Activated CD8-positive, alpha-beta memory T cell treated with anti-CD3 and anti-CD28 coated beads, Interleukin-2, amount 10 ng/mL, durations not matched to agents 7 days and 5 days (primary cell): ENCODE measurements around the gene ZBTB18. TPM values are rescaled to one million over a fixed set of nuclear protein-coding genes. Genes with fewer than 3 reads are reported as not detected.
"Not testable (repeated sequence)": the region's sequence is repeated elsewhere in the genome, so short reads cannot be mapped to it uniquely, and the experiment has no call there.

ENCODE experiments used
- ATAC-seq: fragments of 150-1000 bp; cut with Tn5 transposase; one replicate; pipeline ENCODE4 v1.10.0; 2021; ENCODE audit warnings: moderate library complexity
- CTCF ChIA-PET: fragments of 350-600 bp; sonication (Branson Sonifier 250); formaldehyde crosslinking; loops from one replicate; lab custom pipeline; 2021; ENCODE audit warnings: antibody characterized with exemption; lab: Charles Lee
- DNase-seq: peaks from one replicate; pipeline ENCODE4 v3.0.0-alpha.2; 2020
- H3K27ac Mint-ChIP-seq: one replicate; pipeline ENCODE4 v1.8.0; 2021; ENCODE audit warnings: mild to moderate bottlenecking, mixed read lengths
- H3K27me3 Mint-ChIP-seq: one replicate; pipeline ENCODE4 v1.8.0; 2021; ENCODE audit warnings: mixed read lengths
- H3K36me3 Mint-ChIP-seq: one replicate; pipeline ENCODE4 v1.8.0; 2021; ENCODE audit warnings: mild to moderate bottlenecking, mixed read lengths
- H3K4me1 Mint-ChIP-seq: one replicate; pipeline ENCODE4 v1.8.0; 2021; ENCODE audit warnings: mixed read lengths
- H3K4me3 Mint-ChIP-seq: one replicate; pipeline ENCODE4 v1.8.0; 2021; ENCODE audit warnings: mild to moderate bottlenecking, moderate library complexity, mixed read lengths
- H3K9me3 Mint-ChIP-seq: one replicate; pipeline ENCODE4 v1.8.0; 2022; ENCODE audit warnings: low read depth, mixed read lengths
- total RNA-seq, 2 experiments: library from RNA; stranded (reverse); gene quantifications; one replicate each; pipeline ENCODE4 v1.2.3, GENCODE V29; 2021

Gene ZBTB18
- 1 to 10 TPM; 6.3 TPM for total RNA-seq

DNA sequence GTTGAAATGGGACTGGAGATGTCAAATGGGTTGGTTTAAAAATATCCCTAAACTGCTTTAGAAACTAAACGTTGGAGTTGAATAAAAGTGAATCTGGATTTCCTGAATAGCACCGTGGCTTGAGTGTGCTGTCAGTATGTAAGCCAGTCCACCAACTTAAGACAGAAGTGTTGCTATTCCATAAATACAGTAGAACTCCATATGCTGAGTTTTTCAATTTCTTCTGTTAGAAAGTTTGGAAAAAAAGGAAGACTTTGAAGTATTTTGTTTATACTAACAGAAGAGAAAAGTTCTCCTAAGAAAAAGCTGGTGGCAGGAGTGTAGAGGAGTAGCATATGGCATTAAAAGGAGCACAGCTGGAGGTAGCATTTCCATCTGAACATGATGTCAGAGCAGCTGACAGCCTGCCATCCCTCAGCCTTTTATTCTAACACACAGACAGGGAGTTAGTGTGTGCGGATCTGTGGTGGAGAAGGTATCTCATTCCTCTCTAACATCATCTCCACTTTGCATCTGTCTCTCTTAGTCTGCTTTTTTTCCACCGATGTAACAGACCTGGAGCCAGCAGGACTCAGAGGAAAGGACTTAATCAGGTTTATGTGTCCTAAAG lies at the start of gene ZBTB18:
Gene ZBTB18, plus strand, starts transcription at position 449 of the 610 bp plus-strand sequence. Its CDS starts 149 bp downstream, at position 598.
- peak within 1 kb of the TSS; percentile 87 for H3K4me3 Mint-ChIP-seq
- H3K36me3 Mint-ChIP-seq: peaks cover 3% of the 10 kb centered on the region
- ATAC-seq (no peak), DNase-seq (no peak)
- H3K4me1 Mint-ChIP-seq: peaks cover 26% of the 10 kb centered on the region
- CTCF ChIA-PET: no interaction called here
- no peak within 1 kb of the TSS for H3K27ac Mint-ChIP-seq
- no peaks in the 10 kb centered on the region for H3K9me3 Mint-ChIP-seq
- peaks cover 29% of the 10 kb centered on the region for H3K27me3 Mint-ChIP-seq

GRCh38 chr1:244002721-244003120 lies 48.4 kb upstream of the ZBTB18 start:
- no peaks in the 10 kb centered on the region for H3K9me3 Mint-ChIP-seq
- no peaks in the 10 kb centered on the region for H3K27me3 Mint-ChIP-seq
- peaks cover 9% of the 10 kb centered on the region for H3K4me1 Mint-ChIP-seq
- CTCF ChIA-PET: no interaction called here
- no peak for ATAC-seq
- no peak overlapping the region for H3K4me3 Mint-ChIP-seq
- no peak overlapping the region for H3K27ac Mint-ChIP-seq
- H3K36me3 Mint-ChIP-seq: no peaks in the 10 kb centered on the region
- no peak for DNase-seq

GRCh38 chr1:244005455-244005854 lies 45.6 kb upstream of the ZBTB18 start:
- no peaks in the 10 kb centered on the region for H3K36me3 Mint-ChIP-seq
- ATAC-seq: no peak
- H3K27ac Mint-ChIP-seq: no peak overlapping the region
- DNase-seq: no peak
- CTCF ChIA-PET: no interaction called here
- peaks cover 9% of the 10 kb centered on the region for H3K4me1 Mint-ChIP-seq
- H3K4me3 Mint-ChIP-seq: no peak overlapping the region
- H3K9me3 Mint-ChIP-seq: no peaks in the 10 kb centered on the region
- peaks cover 2% of the 10 kb centered on the region for H3K27me3 Mint-ChIP-seq

DNA sequence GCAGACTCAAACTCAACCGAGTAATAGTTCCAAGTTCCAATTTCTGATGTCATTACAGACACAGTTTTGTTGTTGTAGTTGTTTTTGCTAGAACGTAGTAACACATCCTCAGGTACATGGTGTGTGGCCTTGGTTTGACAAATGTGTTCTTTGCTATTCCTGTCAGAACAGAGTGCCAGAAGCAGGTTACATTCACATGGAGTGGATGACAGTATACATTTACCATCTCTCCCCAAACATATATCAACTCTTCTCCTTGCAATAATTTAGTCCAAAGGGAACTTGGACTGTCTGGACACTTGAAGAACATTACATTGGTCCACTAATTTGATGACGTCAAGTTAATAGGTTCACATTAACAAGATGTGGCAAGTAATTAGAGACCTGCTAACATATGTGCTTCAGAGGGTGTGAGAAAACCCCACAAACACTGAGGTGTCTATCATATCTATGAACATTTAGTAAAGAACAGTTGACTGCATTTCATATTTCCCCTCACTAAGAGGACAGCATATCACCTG lies 44.6 kb upstream of the ZBTB18 start:
- no peak overlapping the region for H3K4me3 Mint-ChIP-seq
- H3K27ac Mint-ChIP-seq: no peak overlapping the region
- no peaks in the 10 kb centered on the region for H3K36me3 Mint-ChIP-seq
- H3K9me3 Mint-ChIP-seq: no peaks in the 10 kb centered on the region
- no peak for ATAC-seq
- peaks cover 5% of the 10 kb centered on the region for H3K27me3 Mint-ChIP-seq
- CTCF ChIA-PET: no interaction called here
- peaks cover 9% of the 10 kb centered on the region for H3K4me1 Mint-ChIP-seq
- no peak for DNase-seq

- H3K9me3 Mint-ChIP-seq: no peaks in the 10 kb centered on the region
- no peak for ATAC-seq
- CTCF ChIA-PET: no interaction called here
- peaks cover 5% of the 10 kb centered on the region for H3K27me3 Mint-ChIP-seq
- H3K27ac Mint-ChIP-seq: no peak overlapping the region
- no peak for DNase-seq
- H3K4me1 Mint-ChIP-seq: peaks cover 9% of the 10 kb centered on the region
- H3K4me3 Mint-ChIP-seq: no peak overlapping the region
- H3K36me3 Mint-ChIP-seq: no peaks in the 10 kb centered on the region
These were observed 44.1 kb upstream of the ZBTB18 start for GRCh38 chr1:244006961-244007360.

GRCh38 chr1:244010191-244010590 lies 40.9 kb upstream of the ZBTB18 start:
- Mint-ChIP-seq H3K36me3 (no peaks in the 10 kb centered on the region), H3K4me1 (no peaks in the 10 kb centered on the region), H3K9me3 (no peaks in the 10 kb centered on the region), H3K27ac (no peak overlapping the region), H3K27me3 (peaks cover 5% of the 10 kb centered on the region), H3K4me3 (no peak overlapping the region)
- ATAC-seq (no peak), DNase-seq (no peak)
- CTCF ChIA-PET: no interaction called here

DNA sequence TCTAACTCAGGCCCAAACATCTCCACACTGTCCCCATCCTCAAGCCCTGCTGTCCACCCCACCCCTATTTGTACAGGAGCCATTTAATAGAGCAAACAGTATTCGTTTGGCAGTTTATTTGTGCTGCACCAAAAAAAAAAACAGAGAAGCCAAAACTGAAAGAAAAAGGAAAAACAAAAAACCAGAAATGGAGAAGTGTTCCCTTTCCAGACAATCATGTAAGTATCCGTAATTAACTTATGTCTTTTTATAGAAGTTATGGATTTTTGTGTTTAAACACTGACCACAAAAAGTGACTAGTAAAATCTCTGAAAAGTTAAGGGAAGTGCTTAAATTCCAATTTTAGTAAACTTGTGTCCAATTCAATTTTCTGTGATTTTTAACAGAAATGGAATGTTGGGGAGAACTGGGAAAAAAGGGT lies 40.4 kb upstream of the ZBTB18 start:
- CTCF ChIA-PET: no interaction called here
- no peaks in the 10 kb centered on the region for H3K4me1 Mint-ChIP-seq
- no peak overlapping the region for H3K4me3 Mint-ChIP-seq
- no peaks in the 10 kb centered on the region for H3K36me3 Mint-ChIP-seq
- DNase-seq (no peak), ATAC-seq (no peak)
- H3K27me3 Mint-ChIP-seq: peaks cover 5% of the 10 kb centered on the region
- H3K9me3 Mint-ChIP-seq: no peaks in the 10 kb centered on the region
- H3K27ac Mint-ChIP-seq: no peak overlapping the region

GRCh38 chr1:244011271-244011670 lies 39.8 kb upstream of the ZBTB18 start:
- CTCF ChIA-PET: no interaction called here
- H3K36me3 Mint-ChIP-seq: no peaks in the 10 kb centered on the region
- no peak overlapping the region for H3K27ac Mint-ChIP-seq

GRCh38 chr1:244011786-244012185 lies 39.3 kb upstream of the ZBTB18 start:
- peaks cover 5% of the 10 kb centered on the region for H3K27me3 Mint-ChIP-seq
- H3K27ac Mint-ChIP-seq: no peak overlapping the region
- H3K36me3 Mint-ChIP-seq: no peaks in the 10 kb centered on the region
- DNase-seq (no peak), ATAC-seq (no peak)
- H3K9me3 Mint-ChIP-seq: no peaks in the 10 kb centered on the region
- no peaks in the 10 kb centered on the region for H3K4me1 Mint-ChIP-seq
- H3K4me3 Mint-ChIP-seq: no peak overlapping the region
- CTCF ChIA-PET: no interaction called here

More at GRCh38 chr1:244011271-244011670, 39.8 kb upstream of the ZBTB18 start:
- Mint-ChIP-seq H3K9me3 (no peaks in the 10 kb centered on the region), H3K4me3 (no peak overlapping the region), H3K27me3 (peaks cover 5% of the 10 kb centered on the region), H3K4me1 (no peaks in the 10 kb centered on the region)
- ATAC-seq: no peak
- DNase-seq: no peak

DNA sequence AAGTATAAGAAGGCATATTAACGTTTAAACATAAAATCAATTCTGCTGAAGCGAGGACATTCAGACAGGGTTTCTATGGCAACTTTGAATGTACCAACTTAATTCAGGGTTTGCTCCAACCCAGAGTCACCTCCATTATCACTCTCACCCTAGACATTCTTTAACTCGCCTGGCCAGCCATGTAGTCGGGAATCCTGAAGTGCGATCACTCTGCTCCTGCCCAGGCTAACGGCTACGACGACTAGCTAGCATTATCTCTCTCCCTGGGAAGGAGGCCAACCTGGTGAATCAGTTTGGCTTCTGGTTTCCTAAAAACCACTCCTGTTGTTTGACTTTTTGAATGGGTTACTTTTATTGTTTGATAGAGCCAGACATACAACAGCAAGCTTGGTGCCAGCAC lies 38.9 kb upstream of the ZBTB18 start:
- DNase-seq (no peak), ATAC-seq (no peak)
- no peaks in the 10 kb centered on the region for H3K4me1 Mint-ChIP-seq
- H3K27ac Mint-ChIP-seq: no peak overlapping the region
- no peaks in the 10 kb centered on the region for H3K9me3 Mint-ChIP-seq
- peaks cover 5% of the 10 kb centered on the region for H3K27me3 Mint-ChIP-seq
- no peak overlapping the region for H3K4me3 Mint-ChIP-seq
- CTCF ChIA-PET: no interaction called here
- H3K36me3 Mint-ChIP-seq: no peaks in the 10 kb centered on the region

DNA sequence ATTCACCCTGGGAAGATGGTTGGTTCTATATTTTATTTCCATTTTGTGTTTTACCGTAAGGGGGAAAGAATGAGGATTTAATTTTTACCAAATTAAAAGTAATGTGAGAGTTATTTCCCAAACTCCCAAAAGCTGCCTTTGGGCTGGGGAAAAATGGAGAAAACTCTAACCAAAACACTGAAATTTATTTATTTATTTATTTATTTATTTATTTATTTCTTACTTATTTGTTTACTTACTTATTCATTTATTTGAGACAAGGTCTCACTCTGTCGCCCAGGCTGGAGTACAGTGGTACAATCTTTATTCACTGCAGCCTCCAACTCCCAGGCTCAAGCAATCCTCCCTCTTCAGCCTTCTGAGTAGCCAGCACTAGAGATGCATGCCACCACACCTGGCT lies 38.0 kb upstream of the ZBTB18 start:
- peaks cover 5% of the 10 kb centered on the region for H3K27me3 Mint-ChIP-seq
- no peaks in the 10 kb centered on the region for H3K36me3 Mint-ChIP-seq
- H3K4me1 Mint-ChIP-seq: no peaks in the 10 kb centered on the region
- no peak overlapping the region for H3K4me3 Mint-ChIP-seq
- no peaks in the 10 kb centered on the region for H3K9me3 Mint-ChIP-seq
- H3K27ac Mint-ChIP-seq: no peak overlapping the region
- CTCF ChIA-PET: no interaction called here
- no peak for DNase-seq
- ATAC-seq: no peak

- ATAC-seq, DNase-seq, H3K27ac Mint-ChIP-seq, CTCF ChIA-PET, H3K9me3 Mint-ChIP-seq, H3K36me3 Mint-ChIP-seq, H3K27me3 Mint-ChIP-seq, H3K4me1 Mint-ChIP-seq, H3K4me3 Mint-ChIP-seq: not testable (repeated sequence)
These were observed 36.2 kb upstream of the ZBTB18 start for GRCh38 chr1:244014862-244015261.

DNA sequence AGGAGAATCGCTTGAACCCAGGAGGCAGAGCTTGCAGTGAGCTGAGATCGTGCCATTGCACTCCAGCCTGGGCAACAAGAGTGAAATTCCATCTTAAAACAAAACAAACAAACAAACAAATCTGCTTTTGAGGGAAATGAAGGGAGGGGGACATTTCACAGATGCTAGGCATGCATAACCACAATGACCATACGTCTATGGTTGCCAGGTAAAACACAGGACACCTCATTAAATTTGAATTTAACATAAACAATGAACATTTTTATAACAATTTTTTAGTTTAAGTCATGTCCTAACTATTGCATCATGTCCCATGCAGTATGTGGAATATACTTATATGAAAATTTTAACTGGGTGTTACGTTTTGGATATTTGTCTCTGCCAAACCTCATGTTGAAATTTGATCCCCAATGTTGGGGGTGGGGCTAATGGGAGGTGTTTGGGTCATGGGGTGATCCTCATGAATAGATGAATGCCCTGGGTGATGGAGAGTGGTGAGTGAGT lies 31.0 kb upstream of the ZBTB18 start:
- no peak overlapping the region for H3K27ac Mint-ChIP-seq
- peaks cover 3% of the 10 kb centered on the region for H3K27me3 Mint-ChIP-seq
- no peaks in the 10 kb centered on the region for H3K36me3 Mint-ChIP-seq
- DNase-seq: no peak
- H3K9me3 Mint-ChIP-seq: no peaks in the 10 kb centered on the region
- CTCF ChIA-PET: no interaction called here
- H3K4me1 Mint-ChIP-seq: no peaks in the 10 kb centered on the region
- no peak overlapping the region for H3K4me3 Mint-ChIP-seq
- no peak for ATAC-seq

GRCh38 chr1:244021427-244021826 lies 29.7 kb upstream of the ZBTB18 start:
- Mint-ChIP-seq H3K36me3 (no peaks in the 10 kb centered on the region), H3K9me3 (no peaks in the 10 kb centered on the region), H3K4me3 (no peak overlapping the region), H3K4me1 (no peaks in the 10 kb centered on the region), H3K27me3 (peaks cover 3% of the 10 kb centered on the region), H3K27ac (no peak overlapping the region)
- CTCF ChIA-PET: no interaction called here
- no peak for ATAC-seq
- no peak for DNase-seq
